ENCODE data around the gene CAMSAP1. TPM values are rescaled to one million over a fixed set of nuclear protein-coding genes. Genes with fewer than 3 reads are reported as not detected.

Gene CAMSAP1
- total and polyA plus RNA-seq, 10 of the 15 experiments (the other 5 are each of a cell fraction or from before 2014, with no cell fraction given), result 1.4 to 24.7 (median 8.0) TPM

- TF ChIP-seq SMARCA5 (IDR thresholded peaks at IDR 0.05), result no peak
- no peak for TF ChIP-seq PAX8 (IDR thresholded peaks at IDR 0.05)
- no peak for TF ChIP-seq KAT2A (conservative IDR thresholded peaks at IDR 0.05; ENCODE audit: control insufficient read depth, low read depth, low read length)
- TF ChIP-seq EP300 (IDR thresholded peaks at IDR 0.05; ENCODE audit: borderline replicate concordance in 1 of 2, control insufficient read depth in 1 of 2, low read depth in 2 of 2, low read length in 2 of 2), result no peak
- no peak for TF ChIP-seq EZH2 (IDR thresholded peaks at IDR 0.05; ENCODE audit: borderline replicate concordance, control insufficient read depth, low read depth, low read length)
- no peak for TF ChIP-seq TCF12 (IDR thresholded peaks at IDR 0.05; ENCODE audit: low read depth, low read length)
- no peak for TF ChIP-seq HDAC6 (IDR thresholded peaks at IDR 0.05; ENCODE audit: unreplicated experiment)
Observed at GRCh38 chr9:135891027-135891631, 16.2 kb downstream of the CAMSAP1 start (continued).

DNA sequence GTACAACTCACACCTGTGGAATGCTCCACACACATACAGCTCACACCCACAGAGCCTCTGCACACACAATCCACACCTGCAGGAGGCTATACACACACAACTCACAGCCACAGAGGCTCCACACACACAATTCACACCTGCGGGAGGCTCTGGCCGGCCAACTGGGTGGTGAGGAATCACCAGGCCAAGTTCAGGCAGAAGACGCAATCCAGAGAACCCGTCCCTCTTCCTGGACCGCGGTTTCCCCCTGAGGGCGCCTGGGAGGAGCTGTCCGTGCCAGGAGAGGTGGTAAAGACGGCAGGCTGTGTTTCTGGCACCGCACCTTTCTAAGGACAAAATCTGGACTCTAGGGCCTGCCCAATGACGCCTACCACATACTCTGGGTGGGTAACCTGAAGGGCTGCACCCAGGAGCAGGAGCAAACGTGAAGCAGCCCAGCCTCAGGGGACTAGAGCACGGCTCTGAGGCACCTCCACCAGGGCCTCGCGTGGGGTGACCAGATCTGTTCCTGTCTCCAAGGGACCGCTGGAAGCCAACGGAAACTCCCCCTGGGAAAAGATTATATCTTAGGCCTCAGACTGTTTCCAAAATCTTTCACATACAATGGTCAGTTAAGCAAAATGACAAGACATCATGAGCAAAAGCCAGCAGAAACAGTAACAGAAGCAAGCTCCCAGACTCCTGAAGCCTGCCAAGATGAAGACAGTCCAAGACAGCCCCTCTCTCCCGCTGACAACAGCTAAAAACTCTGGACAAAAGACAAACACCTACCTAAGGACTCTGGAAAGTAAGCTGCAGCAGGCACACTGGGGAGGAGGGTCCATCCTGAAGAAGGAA lies 16.9 kb downstream of the CAMSAP1 start:
- FAIRE-seq (no peak), ATAC-seq (no peak), DNase-seq (ENCODE audit: low read depth, low spot score) (no peak)
- Histone ChIP-seq H3K9me3 (replicated peaks; ENCODE audit: control insufficient read depth, insufficient read depth, low read length) (no peaks in the 10 kb centered on the region), H3K27me3 (replicated peaks in 1 of 2; ENCODE audit: control insufficient read depth in 2 of 2, insufficient read depth in 2 of 2, low read length in 1 of 2) (no peaks in the 10 kb centered on the region), H3K4me3 (no peak overlapping the region), H3K4me2 (ENCODE audit: control insufficient read depth, insufficient read depth) (no peak overlapping the region), H3K27ac (ENCODE audit: control insufficient read depth, insufficient read depth) (no peak overlapping the region), H3K4me1 (ENCODE audit: control insufficient read depth, insufficient read depth, low read length) (peaks cover 20% of the 10 kb centered on the region), H3K79me2 (ENCODE audit: control insufficient read depth, insufficient read depth, low read length) (peaks cover 51% of the 10 kb centered on the region), H3K36me3 (ENCODE audit: control insufficient read depth in 2 of 2, insufficient read depth in 2 of 2, low read length in 1 of 2) (peaks cover 0 to 5% of the 10 kb centered on the region in 2 experiments; a peak in 2 of 4 replicates), H2AFZ (ENCODE audit: control insufficient read depth, low read depth, low read length) (no peak overlapping the region), H3K9ac (ENCODE audit: control insufficient read depth, insufficient read depth, low read length) (no peak overlapping the region), H4K20me1 (ENCODE audit: control insufficient read depth, insufficient read depth) (no peaks in the 10 kb centered on the region; the same call in none of the 2 replicates)
- ChIA-PET POLR2A (no interaction called here), SMC1A (ENCODE audit: uncharacterized antibody, unreplicated experiment) (interaction anchor here (0.5 kb wide), 1 partner anchor 20 kb away, joined by 3 read pairs; no protein-coding TSS in a partner anchor), RAD21 (ENCODE audit: unreplicated experiment) (no interaction called here), CTCF (no interaction called here)
- TF ChIP-seq NFIC (IDR thresholded peaks at IDR 0.05; ENCODE audit: low read depth, low read length), result no peak
- TF ChIP-seq, protein P1, sequence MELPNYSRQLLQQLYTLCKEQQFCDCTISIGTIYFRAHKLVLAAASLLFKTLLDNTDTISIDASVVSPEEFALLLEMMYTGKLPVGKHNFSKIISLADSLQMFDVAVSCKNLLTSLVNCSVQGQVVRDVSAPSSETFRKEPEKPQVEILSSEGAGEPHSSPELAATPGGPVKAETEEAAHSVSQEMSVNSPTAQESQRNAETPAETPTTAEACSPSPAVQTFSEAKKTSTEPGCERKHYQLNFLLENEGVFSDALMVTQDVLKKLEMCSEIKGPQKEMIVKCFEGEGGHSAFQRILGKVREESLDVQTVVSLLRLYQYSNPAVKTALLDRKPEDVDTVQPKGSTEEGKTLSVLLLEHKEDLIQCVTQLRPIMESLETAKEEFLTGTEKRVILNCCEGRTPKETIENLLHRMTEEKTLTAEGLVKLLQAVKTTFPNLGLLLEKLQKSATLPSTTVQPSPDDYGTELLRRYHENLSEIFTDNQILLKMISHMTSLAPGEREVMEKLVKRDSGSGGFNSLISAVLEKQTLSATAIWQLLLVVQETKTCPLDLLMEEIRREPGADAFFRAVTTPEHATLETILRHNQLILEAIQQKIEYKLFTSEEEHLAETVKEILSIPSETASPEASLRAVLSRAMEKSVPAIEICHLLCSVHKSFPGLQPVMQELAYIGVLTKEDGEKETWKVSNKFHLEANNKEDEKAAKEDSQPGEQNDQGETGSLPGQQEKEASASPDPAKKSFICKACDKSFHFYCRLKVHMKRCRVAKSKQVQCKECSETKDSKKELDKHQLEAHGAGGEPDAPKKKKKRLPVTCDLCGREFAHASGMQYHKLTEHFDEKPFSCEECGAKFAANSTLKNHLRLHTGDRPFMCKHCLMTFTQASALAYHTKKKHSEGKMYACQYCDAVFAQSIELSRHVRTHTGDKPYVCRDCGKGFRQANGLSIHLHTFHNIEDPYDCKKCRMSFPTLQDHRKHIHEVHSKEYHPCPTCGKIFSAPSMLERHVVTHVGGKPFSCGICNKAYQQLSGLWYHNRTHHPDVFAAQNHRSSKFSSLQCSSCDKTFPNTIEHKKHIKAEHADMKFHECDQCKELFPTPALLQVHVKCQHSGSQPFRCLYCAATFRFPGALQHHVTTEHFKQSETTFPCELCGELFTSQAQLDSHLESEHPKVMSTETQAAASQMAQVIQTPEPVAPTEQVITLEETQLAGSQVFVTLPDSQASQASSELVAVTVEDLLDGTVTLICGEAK (IDR thresholded peaks at IDR 0.05; ENCODE audit: borderline replicate concordance), result no peak
- WGBS (ENCODE audit: insufficient coverage, insufficient replicate concordance, low lambda C conversion rate, missing lambda C conversion rate), result 83% methylated on average over 15 of the region's 18 CpGs
- no TSS peak for BruUV-seq (replicated peaks)
- in situ Hi-C loops (cut with MboI), result no loop called here
- intact Hi-C loops (cut with micrococcal nuclease; ENCODE audit: unreplicated experiment), result no loop called here
